K562 (cell line): ENCODE measurements around the gene ENTPD8. TPM values are rescaled to one million over a fixed set of nuclear protein-coding genes. Genes with fewer than 3 reads are reported as not detected.

Experiments
- ADNP ChIP-seq: fragments of 200-800 bp; sonication (Bioruptor generic); IDR thresholded peaks from 2 replicates; pipeline ENCODE4 v1.6.1; 2016; ENCODE audit warnings: missing genetic modification characterization, missing compliant biosample characterization
- CAMTA2 ChIP-seq: fragments of 250-450 bp; sonication (Bioruptor Pico); conservative IDR thresholded peaks from 2 replicates; pipeline ENCODE4 v1.5.1; 2022
- CHD4 ChIP-seq: fragments of 200-600 bp; sonication (generic); IDR thresholded peaks from 3 replicates; pipeline ENCODE4 v1.6.1; 2012; ENCODE audit warnings: low read depth, mild to moderate bottlenecking, mixed read lengths, low read length, inconsistent platforms; ENCODE audit not compliant: insufficient read depth, insufficient replicate concordance, poor library complexity, severe bottlenecking
- GTF2E2 ChIP-seq: fragments of 200-800 bp; sonication (Bioruptor generic); IDR thresholded peaks from 2 replicates; pipeline ENCODE4 v1.6.1; 2016; ENCODE audit warnings: missing genetic modification characterization, missing compliant biosample characterization
- MCM2 ChIP-seq: fragments of 450-650 bp; IDR thresholded peaks from 2 replicates; pipeline ENCODE4 v1.6.1; 2017; ENCODE audit warnings: low read depth, mild to moderate bottlenecking
- MCM5 ChIP-seq: fragments of 450-650 bp; IDR thresholded peaks from 2 replicates; pipeline ENCODE4 v1.6.1; 2016; ENCODE audit warnings: low read depth
- MXI1 ChIP-seq: IDR thresholded peaks from 2 replicates; pipeline ENCODE4 v1.6.1; 2011; ENCODE audit warnings: low read depth, mild to moderate bottlenecking, improper control_type of control experiment, low read length
- NFXL1 ChIP-seq: fragments of 450-650 bp; formaldehyde crosslinking; IDR thresholded peaks from 2 replicates; pipeline ENCODE4 v1.4.0; 2021; ENCODE audit warnings: mild to moderate bottlenecking
- NR2C2 ChIP-seq, 2 experiments: fragments of 200-800 bp in 1 of 2; sonication (Bioruptor generic) in 1 of 2; sonication (generic) in 1 of 2; formaldehyde crosslinking in 1 of 2; IDR thresholded peaks; 2 replicates each; pipeline versions ENCODE4 v1.6.1 to v1.8.0; 2016 to 2022; ENCODE audit warnings: mild to moderate bottlenecking in 1 of 2, missing compliant biosample characterization in 1 of 2, missing genetic modification characterization in 1 of 2, missing genetic modification reagents in 1 of 2
- NR4A1 ChIP-seq, 2 experiments: fragments of 250-450 bp in 1 of 2; fragments of 450-650 bp in 1 of 2; sonication (Bioruptor Pico) in 1 of 2; IDR thresholded peaks; 2 replicates each; pipeline versions ENCODE4 v1.4.0 to v1.6.1; 2016 to 2020; ENCODE audit warnings: mild to moderate bottlenecking in 2 of 2, missing compliant biosample characterization in 1 of 2, missing genetic modification characterization in 1 of 2, moderate library complexity in 1 of 2
- POLR2AphosphoS5 ChIP-seq: IDR thresholded peaks from 2 replicates; pipeline ENCODE4 v1.6.1; 2011; ENCODE audit warnings: mild to moderate bottlenecking, low read depth, low read length, moderate library complexity; ENCODE audit not compliant: control insufficient read depth, insufficient read depth
- SAP30 ChIP-seq: fragments of 200-600 bp; sonication (generic); IDR thresholded peaks from 2 replicates; pipeline ENCODE4 v1.6.1; 2012; ENCODE audit warnings: borderline replicate concordance, low read depth, mild to moderate bottlenecking, moderate library complexity, low read length, control low read depth, inconsistent platforms; ENCODE audit not compliant: insufficient read depth, poor library complexity, severe bottlenecking
- SP2 ChIP-seq: IDR thresholded peaks from 2 replicates; pipeline ENCODE4 v1.6.1; 2011; ENCODE audit warnings: mild to moderate bottlenecking, low read depth, low read length, moderate library complexity; ENCODE audit not compliant: poor library complexity, severe bottlenecking; ENCODE audit errors: extremely low read depth
- ZNF239 ChIP-seq: fragments of 250-450 bp; sonication (Bioruptor Pico); IDR thresholded peaks from 2 replicates; pipeline ENCODE4 v1.4.0; 2020; ENCODE audit warnings: mild to moderate bottlenecking
- ZSCAN32 ChIP-seq: fragments of 450-650 bp; formaldehyde crosslinking; IDR thresholded peaks from 2 replicates; pipeline ENCODE4 v1.4.0; 2020; ENCODE audit warnings: mild to moderate bottlenecking, moderate library complexity
- polyA plus RNA-seq, 8 experiments: library from polyadenylated mRNA; depleted of rRNA in 4 of 8; stranded (reverse) in 5 of 8; unstranded in 3 of 8; fragments of >200 nt; fragmentation: Nextera tagmentation in 2 of 8; fragmentation: Illumina TruSeq in 1 of 8; extraction: Ambion mirVana in 2 of 8; extraction: Trizol in 1 of 8; gene quantifications; 2 replicates each; pipeline versions ENCODE4 v1.2.1 to v1.2.3, GENCODE V29; 2011 to 2014; ENCODE audit warnings: inconsistent platforms in 1 of 8, missing spikeins in 1 of 8
- total RNA-seq, 7 experiments: library from RNA; depleted of rRNA in 6 of 7; stranded (reverse); fragments of >200 nt in 6 of 7; fragmentation: Illumina TruSeq in 2 of 7; extraction: Trizol in 2 of 7; gene quantifications; 2 replicates each; pipeline versions ENCODE4 v1.2.1 to v1.2.3, GENCODE V29; 2011 to 2021; ENCODE audit warnings: low replicate concordance in 1 of 7
- TF ChIP-seq, protein P1 (sequence below): fragments of 250-450 bp; sonication (Bioruptor Pico); IDR thresholded peaks from 2 replicates; pipeline ENCODE4 v1.5.0; 2021; ENCODE audit warnings: mild to moderate bottlenecking, borderline replicate concordance
- TF ChIP-seq, protein P2 (sequence below), 2 experiments: fragments of 450-650 bp in 1 of 2; IDR thresholded peaks; 2 replicates each; pipeline ENCODE4 v1.6.1; 2011 to 2017; ENCODE audit warnings: low read depth in 2 of 2, antibody characterized with exemption in 1 of 2, borderline replicate concordance in 1 of 2, low read length in 1 of 2, mild to moderate bottlenecking in 1 of 2, mixed read lengths in 1 of 2; ENCODE audit not compliant: control insufficient read depth in 1 of 2
- TF ChIP-seq, protein P3 (sequence below): fragments of 200-800 bp; sonication (Bioruptor generic); IDR thresholded peaks from 2 replicates; pipeline ENCODE4 v1.6.1; 2017; ENCODE audit warnings: missing genetic modification characterization, missing compliant biosample characterization
- TF ChIP-seq, protein P4 (sequence below): fragments of 250-450 bp; sonication (Bioruptor Pico); IDR thresholded peaks from 2 replicates; pipeline ENCODE4 v1.4.0; 2020

ENTPD8 gene
- total and polyA plus RNA-seq, 9 of the 15 experiments (the other 6 are each of a cell fraction or from before 2014, with no cell fraction given) = 0.06 to 0.27 (median 0.19) TPM; not detected in 5

DNA sequence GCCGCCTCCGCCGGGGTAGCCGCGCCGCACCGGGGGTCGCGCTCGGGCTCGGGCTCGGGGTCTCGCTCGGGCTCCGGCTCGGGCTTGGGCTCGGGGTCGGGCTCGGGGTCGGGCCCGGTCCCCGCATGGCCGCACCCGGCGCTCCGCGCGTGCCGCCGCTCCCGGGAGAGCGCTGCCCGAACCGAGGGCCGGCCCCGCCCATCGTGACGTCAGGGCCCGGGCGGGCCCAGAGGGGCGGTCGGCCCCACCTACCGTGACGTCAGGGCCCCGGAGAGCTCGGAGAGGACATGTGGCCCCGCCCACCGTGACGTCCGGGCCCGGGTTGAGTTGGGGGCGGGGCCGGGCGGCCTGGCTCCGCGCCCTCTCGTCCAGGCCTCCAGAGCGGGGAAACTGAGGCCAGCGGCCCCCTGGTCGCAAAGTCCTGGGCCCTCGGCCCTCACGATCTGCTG, 18.0 kb upstream of the ENTPD8 start, which contains the start of gene NSMF (continued):
- TF ChIP-seq, protein P1, sequence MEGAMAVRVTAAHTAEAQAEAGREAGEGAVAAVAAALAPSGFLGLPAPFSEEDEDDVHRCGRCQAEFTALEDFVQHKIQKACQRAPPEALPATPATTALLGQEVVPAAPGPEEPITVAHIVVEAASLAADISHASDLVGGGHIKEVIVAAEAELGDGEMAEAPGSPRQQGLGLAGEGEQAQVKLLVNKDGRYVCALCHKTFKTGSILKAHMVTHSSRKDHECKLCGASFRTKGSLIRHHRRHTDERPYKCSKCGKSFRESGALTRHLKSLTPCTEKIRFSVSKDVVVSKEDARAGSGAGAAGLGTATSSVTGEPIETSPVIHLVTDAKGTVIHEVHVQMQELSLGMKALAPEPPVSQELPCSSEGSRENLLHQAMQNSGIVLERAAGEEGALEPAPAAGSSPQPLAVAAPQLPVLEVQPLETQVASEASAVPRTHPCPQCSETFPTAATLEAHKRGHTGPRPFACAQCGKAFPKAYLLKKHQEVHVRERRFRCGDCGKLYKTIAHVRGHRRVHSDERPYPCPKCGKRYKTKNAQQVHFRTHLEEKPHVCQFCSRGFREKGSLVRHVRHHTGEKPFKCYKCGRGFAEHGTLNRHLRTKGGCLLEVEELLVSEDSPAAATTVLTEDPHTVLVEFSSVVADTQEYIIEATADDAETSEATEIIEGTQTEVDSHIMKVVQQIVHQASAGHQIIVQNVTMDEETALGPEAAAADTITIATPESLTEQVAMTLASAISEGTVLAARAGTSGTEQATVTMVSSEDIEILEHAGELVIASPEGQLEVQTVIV (CRISPR knock-in tag) = no peak
- TF ChIP-seq, protein P2, sequence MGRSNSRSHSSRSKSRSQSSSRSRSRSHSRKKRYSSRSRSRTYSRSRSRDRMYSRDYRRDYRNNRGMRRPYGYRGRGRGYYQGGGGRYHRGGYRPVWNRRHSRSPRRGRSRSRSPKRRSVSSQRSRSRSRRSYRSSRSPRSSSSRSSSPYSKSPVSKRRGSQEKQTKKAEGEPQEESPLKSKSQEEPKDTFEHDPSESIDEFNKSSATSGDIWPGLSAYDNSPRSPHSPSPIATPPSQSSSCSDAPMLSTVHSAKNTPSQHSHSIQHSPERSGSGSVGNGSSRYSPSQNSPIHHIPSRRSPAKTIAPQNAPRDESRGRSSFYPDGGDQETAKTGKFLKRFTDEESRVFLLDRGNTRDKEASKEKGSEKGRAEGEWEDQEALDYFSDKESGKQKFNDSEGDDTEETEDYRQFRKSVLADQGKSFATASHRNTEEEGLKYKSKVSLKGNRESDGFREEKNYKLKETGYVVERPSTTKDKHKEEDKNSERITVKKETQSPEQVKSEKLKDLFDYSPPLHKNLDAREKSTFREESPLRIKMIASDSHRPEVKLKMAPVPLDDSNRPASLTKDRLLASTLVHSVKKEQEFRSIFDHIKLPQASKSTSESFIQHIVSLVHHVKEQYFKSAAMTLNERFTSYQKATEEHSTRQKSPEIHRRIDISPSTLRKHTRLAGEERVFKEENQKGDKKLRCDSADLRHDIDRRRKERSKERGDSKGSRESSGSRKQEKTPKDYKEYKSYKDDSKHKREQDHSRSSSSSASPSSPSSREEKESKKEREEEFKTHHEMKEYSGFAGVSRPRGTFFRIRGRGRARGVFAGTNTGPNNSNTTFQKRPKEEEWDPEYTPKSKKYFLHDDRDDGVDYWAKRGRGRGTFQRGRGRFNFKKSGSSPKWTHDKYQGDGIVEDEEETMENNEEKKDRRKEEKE (IDR thresholded peaks at IDR 0.05; ENCODE audit: borderline replicate concordance in 1 of 2, control insufficient read depth in 1 of 2, low read depth in 2 of 2, low read length in 1 of 2) = no peak
- TF ChIP-seq ADNP (tag) (no peak), SP2 (no peak), MCM5 (no peak), POLR2AphosphoS5 (peak; percentile 49), ZSCAN32 (CRISPR knock-in tag) (no peak), ZNF239 (CRISPR knock-in tag) (no peak), GTF2E2 (no peak), CHD4 (no peak), NFXL1 (no peak), NR2C2 (CRISPR knock-in tag; IDR thresholded peaks at IDR 0.05) (no peak), NR2C2 (tag; IDR thresholded peaks at IDR 0.05) (no peak), MXI1 (no peak), MCM2 (no peak), CAMTA2 (CRISPR knock-in tag) (no peak), SAP30 (no peak), NR4A1 (CRISPR knock-in tag; IDR thresholded peaks at IDR 0.05) (no peak), NR4A1 (tag; IDR thresholded peaks at IDR 0.05) (no peak)
- TF ChIP-seq, protein P3, sequence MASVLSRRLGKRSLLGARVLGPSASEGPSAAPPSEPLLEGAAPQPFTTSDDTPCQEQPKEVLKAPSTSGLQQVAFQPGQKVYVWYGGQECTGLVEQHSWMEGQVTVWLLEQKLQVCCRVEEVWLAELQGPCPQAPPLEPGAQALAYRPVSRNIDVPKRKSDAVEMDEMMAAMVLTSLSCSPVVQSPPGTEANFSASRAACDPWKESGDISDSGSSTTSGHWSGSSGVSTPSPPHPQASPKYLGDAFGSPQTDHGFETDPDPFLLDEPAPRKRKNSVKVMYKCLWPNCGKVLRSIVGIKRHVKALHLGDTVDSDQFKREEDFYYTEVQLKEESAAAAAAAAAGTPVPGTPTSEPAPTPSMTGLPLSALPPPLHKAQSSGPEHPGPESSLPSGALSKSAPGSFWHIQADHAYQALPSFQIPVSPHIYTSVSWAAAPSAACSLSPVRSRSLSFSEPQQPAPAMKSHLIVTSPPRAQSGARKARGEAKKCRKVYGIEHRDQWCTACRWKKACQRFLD = peak; percentile 54; the same call in 1 of the 2 replicates
- TF ChIP-seq, protein P4, sequence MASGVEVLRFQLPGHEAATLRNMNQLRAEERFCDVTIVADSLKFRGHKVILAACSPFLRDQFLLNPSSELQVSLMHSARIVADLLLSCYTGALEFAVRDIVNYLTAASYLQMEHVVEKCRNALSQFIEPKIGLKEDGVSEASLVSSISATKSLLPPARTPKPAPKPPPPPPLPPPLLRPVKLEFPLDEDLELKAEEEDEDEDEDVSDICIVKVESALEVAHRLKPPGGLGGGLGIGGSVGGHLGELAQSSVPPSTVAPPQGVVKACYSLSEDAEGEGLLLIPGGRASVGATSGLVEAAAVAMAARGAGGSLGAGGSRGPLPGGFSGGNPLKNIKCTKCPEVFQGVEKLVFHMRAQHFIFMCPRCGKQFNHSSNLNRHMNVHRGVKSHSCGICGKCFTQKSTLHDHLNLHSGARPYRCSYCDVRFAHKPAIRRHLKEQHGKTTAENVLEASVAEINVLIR = peak; percentile 90
